Urinary bladder (tissue), 4 donors: ENCODE data around the gene DIAPH2. TPM values are rescaled to one million over a fixed set of nuclear protein-coding genes. Genes with fewer than 3 reads are reported as not detected.
"Not testable (repeated sequence)": the region's sequence is repeated elsewhere in the genome, so short reads cannot be mapped to it uniquely, and the experiment has no call there.

Source experiments
- DNase-seq: peaks from one replicate; pipeline ENCODE4 v3.0.0-alpha.2; 2015; ENCODE audit errors: extremely low spot score
- H3K27ac ChIP-seq: one replicate; pipeline ENCODE4 v1.5.1; 2013; ENCODE audit warnings: low read depth, mild to moderate bottlenecking, moderate library complexity
- H3K36me3 ChIP-seq: one replicate; pipeline ENCODE4 v1.6.1; 2013; ENCODE audit warnings: mild to moderate bottlenecking, moderate library complexity; ENCODE audit not compliant: insufficient read depth
- H3K4me1 ChIP-seq: one replicate; pipeline ENCODE4 v1.6.1; 2013; ENCODE audit warnings: mild to moderate bottlenecking, moderate library complexity; ENCODE audit not compliant: insufficient read depth
- H3K4me3 ChIP-seq: one replicate; pipeline ENCODE4 v1.5.1; 2013; ENCODE audit warnings: low read depth, low read length
- WGBS: extraction: QIAGEN DNeasy Blood & Tissue Kit; methylation state at CpG from one replicate; pipeline ENCODE4 v1.1.7; 2013; 5-methylcytosine and 5-hydroxymethylcytosine counted together
- polyA plus RNA-seq: library from polyadenylated mRNA; stranded (reverse); fragments of 200-250 nt; gene quantifications from one replicate; pipeline ENCODE4 v1.2.3, GENCODE V29; 2013
- total RNA-seq: library from RNA; depleted of rRNA; stranded (reverse); fragments of >200 nt; gene quantifications from one replicate; pipeline ENCODE4 v1.2.3, GENCODE V29; 2014
- donor health status: healthy with polysubstance abuse.
- donor health status: healthy.

DIAPH2 gene
- total and polyA plus RNA-seq, 2 donors, result 11.8 to 52.2 TPM

DNA sequence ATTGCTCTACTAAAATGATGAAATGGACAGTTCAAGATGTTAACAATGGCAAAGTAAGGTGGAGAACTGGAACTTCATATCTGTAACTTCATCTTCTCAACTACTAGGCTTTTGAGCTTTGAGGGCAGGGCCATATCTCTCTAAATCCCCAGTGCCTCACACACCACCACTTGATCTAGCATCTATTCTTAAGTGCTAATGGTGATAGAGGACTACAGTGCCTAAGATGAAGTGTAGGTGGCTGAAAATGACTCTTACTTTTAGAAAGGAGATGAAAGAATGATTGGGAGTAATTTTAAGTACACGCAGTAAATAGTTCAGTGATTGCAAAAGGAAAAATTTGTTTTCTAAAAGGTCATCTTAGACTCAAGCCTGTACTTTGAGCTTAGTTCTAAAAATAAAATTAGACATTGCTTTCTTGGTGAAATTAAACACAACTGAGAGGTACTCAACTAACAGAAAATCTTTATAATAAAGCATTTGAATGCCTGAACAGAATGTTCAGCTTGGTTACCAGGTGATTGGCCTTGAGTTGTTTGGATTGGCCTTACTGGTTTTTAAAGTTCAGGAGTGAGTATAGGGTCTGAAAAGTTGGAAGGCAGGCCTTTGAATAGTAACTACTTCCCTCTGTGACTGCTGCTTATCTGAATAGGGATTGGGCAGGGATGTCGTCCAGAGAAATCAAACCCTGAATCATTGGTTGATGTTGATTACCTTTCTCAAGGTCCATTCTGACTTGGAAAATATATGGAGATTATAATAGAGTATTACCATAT is 45.4 kb downstream of the DIAPH2 start:
- Histone ChIP-seq H3K36me3 (no peaks in the 10 kb centered on the region), H3K27ac (no peak overlapping the region), H3K4me3 (no peak overlapping the region), H3K4me1 (no peaks in the 10 kb centered on the region)
- no peak for DNase-seq
- WGBS, result 83% methylated on average over 2 of the region's 2 CpGs

DNA sequence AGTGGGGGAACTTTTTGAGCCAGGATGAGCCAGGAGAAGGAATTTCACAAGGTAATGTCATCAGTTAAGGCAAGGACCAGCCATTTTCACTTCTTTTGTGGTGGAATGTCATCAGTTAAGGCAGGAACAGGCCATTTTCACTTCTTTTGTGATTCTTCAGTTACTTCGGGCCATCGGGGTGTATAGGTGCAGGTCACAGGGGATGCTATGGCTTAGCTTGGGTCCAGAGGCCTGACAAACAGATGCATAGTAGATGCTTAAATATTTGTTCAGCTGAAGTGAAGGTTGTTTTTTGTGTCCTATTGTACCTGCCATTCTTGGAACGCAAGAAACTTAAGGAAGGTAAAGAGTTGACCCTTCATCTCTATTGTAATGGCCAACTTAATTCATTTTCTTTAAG is 46.4 kb downstream of the DIAPH2 start:
- not testable (repeated sequence) for DNase-seq, H3K4me1 ChIP-seq, H3K4me3 ChIP-seq, H3K36me3 ChIP-seq, H3K27ac ChIP-seq
- WGBS, result 86% methylated on average over 3 of the region's 3 CpGs

DNA sequence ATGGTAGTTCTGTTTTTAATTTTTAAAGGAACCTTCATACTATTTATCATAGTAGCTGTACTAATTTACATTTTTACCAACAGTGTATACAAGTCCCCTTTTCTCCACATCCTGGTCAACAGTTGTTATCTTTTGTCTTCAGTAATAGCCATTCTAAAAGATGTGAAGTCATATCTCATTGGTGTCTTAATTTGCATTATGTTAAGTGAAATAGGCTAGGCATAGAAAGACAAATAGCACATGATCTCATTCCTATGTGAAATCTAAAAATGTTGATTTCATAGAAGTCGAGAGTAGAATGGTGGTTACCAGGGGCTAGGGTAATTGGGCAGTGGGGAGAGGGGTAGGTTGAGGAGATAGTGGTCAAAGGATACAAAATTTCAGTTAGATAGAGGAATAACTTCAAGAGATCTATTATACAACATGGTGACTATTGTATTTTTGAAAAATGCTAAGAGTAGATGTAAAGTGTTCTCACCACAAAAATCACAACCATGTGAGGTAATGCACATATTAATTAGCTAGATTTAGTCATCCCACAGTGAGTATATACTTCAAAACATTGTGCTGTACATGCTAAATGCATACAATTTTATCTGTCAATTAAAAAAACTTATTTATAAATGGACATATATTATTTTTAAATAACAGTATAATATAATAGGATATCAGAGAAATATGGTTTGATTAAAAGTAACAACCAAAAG is 58.9 kb downstream of the DIAPH2 start:
- no peaks in the 10 kb centered on the region for H3K36me3 ChIP-seq
- WGBS, result 100% methylated on average over 1 of the region's 1 CpG
- H3K4me1 ChIP-seq, result no peaks in the 10 kb centered on the region
- no peak overlapping the region for H3K27ac ChIP-seq
- no peak overlapping the region for H3K4me3 ChIP-seq
- no peak for DNase-seq

DNA sequence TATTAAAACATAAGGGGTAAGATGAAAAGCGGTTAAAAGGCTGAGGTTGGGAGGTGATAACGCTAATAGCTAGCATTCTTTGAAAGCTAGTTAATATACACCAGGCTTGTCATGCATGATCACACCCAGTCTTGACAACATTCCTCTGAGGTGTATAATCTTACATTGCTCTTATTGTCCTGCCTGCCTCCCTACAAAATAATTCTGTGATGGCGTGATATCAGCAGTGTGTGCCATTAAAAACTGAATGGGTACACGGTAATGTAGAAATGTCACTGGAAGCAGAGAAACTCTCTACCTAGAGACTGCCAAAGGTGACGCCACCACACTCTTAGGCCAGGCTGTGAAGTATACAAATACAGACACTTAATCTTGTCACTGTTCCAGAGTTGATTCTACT is 68.1 kb downstream of the DIAPH2 start:
- DNase-seq, result no peak
- Histone ChIP-seq H3K36me3 (no peaks in the 10 kb centered on the region), H3K27ac (no peak overlapping the region), H3K4me3 (no peak overlapping the region), H3K4me1 (no peaks in the 10 kb centered on the region)
- 95% methylated on average over 5 of the region's 5 CpGs for WGBS

DNA sequence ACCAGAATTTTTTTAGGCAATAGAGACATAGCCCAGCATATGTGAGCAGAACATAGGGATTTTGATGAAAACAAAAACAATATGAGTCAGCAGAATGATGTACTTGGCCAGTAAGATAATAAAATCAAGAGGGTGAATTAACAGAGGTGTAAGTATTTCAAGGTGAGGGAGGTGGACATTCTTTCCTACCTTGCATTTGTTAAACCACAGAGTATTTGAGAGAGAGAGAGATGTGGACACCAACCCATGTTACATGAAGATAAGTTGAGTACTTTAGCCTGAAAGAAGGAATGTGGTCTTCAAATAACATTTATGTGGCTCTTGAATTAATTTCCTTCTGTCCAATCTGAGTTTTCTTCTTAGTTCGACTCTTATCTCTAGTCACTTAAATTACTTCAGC is 68.6 kb downstream of the DIAPH2 start:
- no peak for DNase-seq
- WGBS, result 97% methylated on average over 1 of the region's 1 CpG
- no peaks in the 10 kb centered on the region for H3K4me1 ChIP-seq
- no peaks in the 10 kb centered on the region for H3K36me3 ChIP-seq
- no peak overlapping the region for H3K27ac ChIP-seq
- H3K4me3 ChIP-seq, result no peak overlapping the region

DNA sequence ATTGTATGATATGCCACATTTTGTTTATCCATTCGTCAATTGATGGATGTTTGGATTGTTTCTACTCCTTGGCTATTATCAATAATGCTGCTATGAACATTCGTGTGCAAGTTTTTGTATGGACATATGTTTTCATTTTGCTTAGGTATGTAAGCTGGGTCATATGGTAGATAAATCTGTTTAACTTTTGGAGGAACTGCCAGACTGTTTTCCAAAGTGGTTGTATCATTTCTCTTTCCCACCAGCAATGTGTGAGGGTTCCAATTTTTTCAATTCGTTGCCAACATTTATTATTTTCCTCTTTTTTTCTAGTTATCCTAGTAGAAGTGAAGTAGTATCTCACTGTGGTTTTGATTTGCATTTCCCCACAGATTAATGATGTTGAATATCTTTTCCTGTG is 71.8 kb downstream of the DIAPH2 start:
- no peak for DNase-seq
- H3K4me3 ChIP-seq, result no peak overlapping the region
- WGBS, result 87% methylated on average over 3 of the region's 3 CpGs
- H3K27ac ChIP-seq, result no peak overlapping the region
- H3K36me3 ChIP-seq, result no peaks in the 10 kb centered on the region
- H3K4me1 ChIP-seq, result no peaks in the 10 kb centered on the region

DNA sequence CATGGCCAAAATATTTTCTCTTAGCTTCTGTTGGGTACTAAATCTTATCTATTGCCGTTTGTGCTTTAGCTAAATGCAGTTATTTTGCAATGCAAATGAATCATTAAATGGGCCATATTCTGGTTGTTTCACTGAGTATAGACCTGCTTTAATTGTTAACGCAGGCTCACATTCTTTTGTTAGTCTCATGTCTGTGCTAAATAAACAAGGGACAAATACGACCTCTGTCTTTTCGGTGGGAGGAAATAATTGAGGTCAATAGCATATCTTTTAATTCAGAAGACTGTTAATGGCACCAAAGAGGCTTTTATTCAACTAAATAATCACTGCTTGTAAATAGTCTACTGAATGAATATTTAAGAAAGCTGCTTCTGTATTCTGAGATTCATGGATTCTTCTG is 76.9 kb downstream of the DIAPH2 start:
- DNase-seq, result no peak
- no peak overlapping the region for H3K4me3 ChIP-seq
- no peaks in the 10 kb centered on the region for H3K36me3 ChIP-seq
- H3K27ac ChIP-seq, result no peak overlapping the region
- no peaks in the 10 kb centered on the region for H3K4me1 ChIP-seq
- WGBS, result 58% methylated on average over 4 of the region's 4 CpGs

DNA sequence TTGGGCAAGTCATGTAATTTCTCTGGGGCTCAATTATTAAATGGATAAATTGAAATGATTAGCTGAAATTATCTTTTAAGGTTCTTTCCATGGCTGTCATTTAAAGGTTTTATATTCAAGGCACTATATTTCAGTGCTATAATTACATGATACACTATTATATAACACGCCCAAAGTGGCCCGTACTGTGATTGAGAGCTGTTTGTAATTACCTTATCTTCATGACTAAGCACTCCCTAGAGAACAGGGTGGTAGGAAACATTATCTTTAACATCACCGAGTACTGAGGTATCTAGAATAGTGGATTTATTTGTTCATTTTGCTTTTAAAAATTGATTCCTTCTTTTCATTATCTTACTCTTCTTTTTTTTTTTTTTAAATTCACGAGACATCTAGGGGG is 79.0 kb downstream of the DIAPH2 start:
- DNase-seq, result no peak
- Histone ChIP-seq H3K4me3 (no peak overlapping the region), H3K4me1 (no peaks in the 10 kb centered on the region), H3K36me3 (no peaks in the 10 kb centered on the region), H3K27ac (no peak overlapping the region)
- 86% methylated on average over 4 of the region's 4 CpGs for WGBS

DNA sequence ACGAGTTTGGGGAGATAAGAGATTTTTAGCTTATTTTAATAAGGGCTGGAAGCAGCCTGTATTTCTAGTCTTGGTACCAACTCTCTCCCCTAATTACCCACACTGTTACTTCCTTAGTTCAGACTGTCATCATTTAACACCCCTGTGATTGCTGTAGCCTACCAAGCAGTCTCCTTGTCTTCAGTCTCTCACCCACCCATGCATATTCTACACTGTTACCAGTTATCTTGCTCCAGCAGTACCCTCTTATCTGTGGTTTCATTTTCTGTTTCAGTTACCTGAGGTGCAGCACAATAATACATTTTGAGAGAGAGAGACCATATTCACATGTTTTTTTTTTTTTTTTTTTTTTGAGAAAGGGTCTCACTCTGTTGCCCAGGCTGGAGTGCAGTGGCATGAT is 80.2 kb downstream of the DIAPH2 start:
- Histone ChIP-seq H3K36me3 (no peaks in the 10 kb centered on the region), H3K27ac (no peak overlapping the region), H3K4me1 (no peaks in the 10 kb centered on the region), H3K4me3 (no peak overlapping the region)
- 97% methylated on average over 1 of the region's 1 CpG for WGBS
- DNase-seq, result no peak

DNA sequence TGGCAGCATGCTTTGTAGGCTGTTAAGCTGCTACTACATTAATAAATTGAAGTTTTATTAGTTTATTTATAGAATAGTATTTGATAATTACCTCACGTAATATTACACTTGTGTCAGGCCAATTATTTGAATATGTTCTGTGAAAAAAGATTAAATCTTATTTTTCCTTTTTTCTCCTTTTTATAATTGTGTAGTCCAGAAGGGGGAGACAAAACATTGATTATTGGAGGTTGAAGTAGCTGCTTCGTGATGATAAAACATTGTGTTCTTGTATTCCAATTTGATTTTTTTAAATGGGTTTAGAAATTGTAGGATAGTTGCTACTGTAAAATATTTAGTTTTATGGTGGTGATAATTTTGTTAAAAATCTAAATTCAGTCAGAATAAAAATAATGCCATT is 85.7 kb downstream of the DIAPH2 start:
- 29% methylated on average over 2 of the region's 2 CpGs for WGBS
- Histone ChIP-seq H3K27ac (no peak overlapping the region), H3K4me3 (no peak overlapping the region), H3K36me3 (no peaks in the 10 kb centered on the region), H3K4me1 (no peaks in the 10 kb centered on the region)
- DNase-seq, result no peak

DNA sequence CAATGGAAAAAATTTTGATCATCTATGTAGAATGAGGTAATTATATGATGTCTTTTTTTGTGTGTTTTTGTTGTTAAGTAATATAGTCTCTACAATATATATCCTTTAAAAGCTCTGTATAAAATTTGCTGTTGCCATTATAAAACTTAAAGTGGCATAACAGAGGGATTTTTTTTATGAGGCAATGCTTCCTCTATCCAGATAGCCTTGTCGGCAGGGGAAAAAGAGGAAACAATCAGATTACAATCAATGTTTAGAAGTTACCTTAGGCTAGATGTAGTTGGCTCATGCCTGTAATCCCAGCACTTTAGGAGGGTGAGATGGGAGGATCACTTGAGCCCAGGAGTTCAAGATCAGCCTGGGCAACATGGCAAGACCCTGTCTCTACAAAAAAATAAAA is 86.8 kb downstream of the DIAPH2 start:
- no peak for DNase-seq
- WGBS, result 46% methylated on average over 1 of the region's 1 CpG
- H3K27ac ChIP-seq, result no peak overlapping the region
- H3K4me1 ChIP-seq, result no peaks in the 10 kb centered on the region
- H3K36me3 ChIP-seq, result no peaks in the 10 kb centered on the region
- no peak overlapping the region for H3K4me3 ChIP-seq

DNA sequence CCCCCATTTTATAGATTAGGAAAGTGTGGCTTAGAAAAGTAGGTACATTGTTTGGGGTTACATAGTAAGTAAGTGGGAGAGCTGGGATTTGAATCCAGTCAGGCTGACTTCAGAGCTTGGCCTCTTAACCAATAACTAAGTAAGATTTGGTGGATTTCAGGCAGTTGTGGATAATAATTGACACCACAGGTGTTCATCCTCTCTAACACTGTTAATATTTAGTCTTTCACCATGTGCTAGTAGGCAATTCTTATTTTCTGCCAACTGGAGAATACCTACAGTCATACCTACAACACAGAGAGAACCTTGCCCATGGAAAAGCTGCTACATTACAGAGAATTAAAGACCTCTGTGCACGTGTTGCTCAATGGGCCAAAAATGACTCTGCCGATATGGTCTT is 89.5 kb downstream of the DIAPH2 start:
- no peak overlapping the region for H3K27ac ChIP-seq
- 92% methylated on average over 2 of the region's 2 CpGs for WGBS
- DNase-seq, result no peak
- H3K36me3 ChIP-seq, result no peaks in the 10 kb centered on the region
- H3K4me1 ChIP-seq, result no peaks in the 10 kb centered on the region
- no peak overlapping the region for H3K4me3 ChIP-seq

DNA sequence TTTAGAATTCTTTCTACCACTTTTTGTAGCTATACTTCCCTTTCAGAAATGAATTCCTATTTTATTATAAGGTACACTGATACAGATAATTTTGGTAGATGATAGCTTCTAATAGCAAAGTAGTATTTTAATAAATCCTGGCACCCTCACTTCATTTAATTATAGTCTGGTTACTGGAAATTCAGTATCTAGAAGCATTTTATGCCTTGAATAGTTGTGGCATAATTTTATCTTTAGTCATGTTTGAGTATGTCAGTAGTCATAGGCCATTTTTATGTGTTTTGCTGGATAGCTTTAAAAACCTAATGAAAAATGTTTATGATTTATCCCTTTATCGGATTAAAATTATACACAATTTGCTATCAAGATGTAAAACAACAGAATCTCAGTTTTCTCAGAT is 92.3 kb downstream of the DIAPH2 start:
- 58% methylated on average over 1 of the region's 1 CpG for WGBS
- Histone ChIP-seq H3K4me1 (no peaks in the 10 kb centered on the region), H3K36me3 (no peaks in the 10 kb centered on the region), H3K4me3 (no peak overlapping the region), H3K27ac (no peak overlapping the region)
- no peak for DNase-seq

DNA sequence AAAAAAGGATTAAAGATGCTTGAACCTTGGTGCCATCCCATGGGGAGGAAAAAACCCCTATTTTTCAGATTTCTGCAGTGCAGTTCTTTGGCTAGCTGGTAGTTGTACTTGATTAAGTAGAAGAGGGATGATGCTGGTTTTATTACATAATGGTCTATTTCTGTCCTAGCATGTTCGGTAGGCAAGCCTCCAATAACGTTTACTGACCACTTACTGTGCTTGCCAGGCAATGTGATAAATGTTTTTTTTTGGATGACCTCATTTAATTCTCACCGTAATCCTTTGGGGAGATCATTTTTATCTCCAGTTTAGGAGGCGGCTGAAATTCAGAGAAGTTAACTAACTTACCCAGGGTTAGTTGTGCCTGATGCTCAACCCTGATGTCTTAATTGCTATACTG is 106.9 kb downstream of the DIAPH2 start:
- 22% methylated on average over 4 of the region's 4 CpGs for WGBS
- H3K4me1 ChIP-seq, result no peaks in the 10 kb centered on the region
- no peak overlapping the region for H3K4me3 ChIP-seq
- H3K27ac ChIP-seq, result no peak overlapping the region
- H3K36me3 ChIP-seq, result no peaks in the 10 kb centered on the region
- no peak for DNase-seq
